Gastroesophageal sphincter (tissue), 4 donors: ENCODE data around the gene CCR8. TPM values are rescaled to one million over a fixed set of nuclear protein-coding genes. Genes with fewer than 3 reads are reported as not detected.

Experiments used
- ATAC-seq: fragments of 150-250 bp; one replicate; pipeline ENCODE4 v1.9.1; 2016; ENCODE audit warnings: mild to moderate bottlenecking, moderate library complexity
- H3K27ac ChIP-seq, 4 donors: fragments of 200-600 bp; sonication (generic) in 3 of 4; 1 replicate in 3 of 4; 2 replicates in 1 of 4; pipeline ENCODE4 v1.5.1; 2016 to 2019
- H3K27me3 ChIP-seq: fragments of 200-600 bp; sonication (generic); one replicate; pipeline ENCODE4 v1.5.1; 2019
- H3K36me3 ChIP-seq, 2 donors: fragments of 200-600 bp; sonication (generic); one replicate each; pipeline ENCODE4 v1.5.1; 2019; ENCODE audit warnings: control low read depth in 1 of 2
- H3K4me1 ChIP-seq, 3 donors: fragments of 200-600 bp; sonication (generic); 1 replicate in 2 of 3; 2 replicates in 1 of 3; pipeline ENCODE4 v1.5.1; 2016 to 2019; ENCODE audit warnings: control low read depth in 2 of 3
- H3K4me3 ChIP-seq, 2 donors: fragments of 200-600 bp; sonication (generic); one replicate each; pipeline ENCODE4 v1.5.1; 2019; ENCODE audit warnings: mild to moderate bottlenecking in 1 of 2, moderate library complexity in 1 of 2
- H3K9me3 ChIP-seq, 3 donors: fragments of 200-600 bp; sonication (generic); one replicate each; pipeline ENCODE4 v1.5.1; 2017 to 2019; ENCODE audit warnings: control low read depth in 2 of 3
- CTCF ChIP-seq, 4 experiments: fragments of 200-600 bp in 2 of 4; fragments of 450-650 bp in 2 of 4; sonication (generic) in 1 of 4; IDR thresholded peaks; one replicate each; pipeline ENCODE4 v1.5.1; 2017 to 2019; ENCODE audit warnings: antibody characterized with exemption in 4 of 4, mild to moderate bottlenecking in 2 of 4, moderate library complexity in 2 of 4
- EP300 ChIP-seq: sonication (generic); formaldehyde crosslinking; IDR thresholded peaks from one replicate; pipeline ENCODE4 v1.6.1; 2017; ENCODE audit warnings: antibody characterized with exemption, mild to moderate bottlenecking
- POLR2A ChIP-seq, 2 donors: fragments of 450-650 bp; IDR thresholded peaks; one replicate each; pipeline ENCODE4 v1.6.1; 2017; ENCODE audit warnings: antibody characterized with exemption in 2 of 2, mild to moderate bottlenecking in 2 of 2, moderate library complexity in 1 of 2
- POLR2AphosphoS5 ChIP-seq: sonication (generic); formaldehyde crosslinking; IDR thresholded peaks from one replicate; pipeline ENCODE4 v1.6.1; 2017; ENCODE audit warnings: antibody characterized with exemption
- WGBS, 2 donors: methylation state at CpG; one replicate each; pipeline ENCODE4 v1.1.5; 2018; ENCODE audit warnings: low coverage in 1 of 2; 5-methylcytosine and 5-hydroxymethylcytosine counted together
- total RNA-seq, 4 donors: library from RNA; depleted of rRNA; stranded (reverse); fragments of >200 nt; gene quantifications; one replicate each; pipeline ENCODE4 v1.1.0, GENCODE V29; 2016

Gene CCR8
- total RNA-seq, 4 donors from 2014 or later: not detected

- 83 to 89% methylated on average over 2 to 5 of the region's 5 CpGs for WGBS, 2 donors
- ATAC-seq: no peak
These were observed 34.2 kb upstream of the CCR8 start for GRCh38 chr3:39295184-39295775.

GRCh38 chr3:39296197-39297077 is 33.1 kb upstream of the CCR8 start:
- WGBS, 2 donors: 80 to 88% methylated on average over 1 to 3 of the region's 4 CpGs
- ATAC-seq: no peak
- Histone ChIP-seq H3K27me3 (no peaks in the 10 kb centered on the region), H3K4me1 (no peaks in the 10 kb centered on the region), H3K36me3 (no peaks in the 10 kb centered on the region), H3K4me3 (no peak overlapping the region), H3K27ac (no peak overlapping the region), H3K9me3 (peaks cover 0 to 30% (median 0%) of the 10 kb centered on the region in 3 donors)
- TF ChIP-seq POLR2A (IDR thresholded peaks at IDR 0.05) (no peak), EP300 (no peak), CTCF (IDR thresholded peaks at IDR 0.05) (no peak), POLR2AphosphoS5 (no peak)

More at GRCh38 chr3:39295184-39295775, 34.2 kb upstream of the CCR8 start:
- Histone ChIP-seq H3K4me3 (no peak overlapping the region), H3K27ac (no peak overlapping the region), H3K4me1 (no peaks in the 10 kb centered on the region), H3K27me3 (no peaks in the 10 kb centered on the region), H3K9me3 (peaks cover 0 to 20% (median 0%) of the 10 kb centered on the region in 3 donors), H3K36me3 (no peaks in the 10 kb centered on the region)
- no peak for TF ChIP-seq EP300
- TF ChIP-seq CTCF (IDR thresholded peaks at IDR 0.05): no peak
- TF ChIP-seq POLR2A (IDR thresholded peaks at IDR 0.05): no peak

GRCh38 chr3:39299279-39299678 is 30.2 kb upstream of the CCR8 start:
- TF ChIP-seq POLR2AphosphoS5 (no peak), POLR2A (IDR thresholded peaks at IDR 0.05) (no peak), CTCF (IDR thresholded peaks at IDR 0.05) (no peak), EP300 (no peak)
- Histone ChIP-seq H3K36me3 (no peaks in the 10 kb centered on the region), H3K27me3 (no peaks in the 10 kb centered on the region), H3K9me3 (peaks cover 0 to 53% (median 0%) of the 10 kb centered on the region in 3 donors), H3K4me1 (no peaks in the 10 kb centered on the region), H3K4me3 (no peak overlapping the region), H3K27ac (no peak overlapping the region)
- ATAC-seq: no peak

- TF ChIP-seq CTCF (IDR thresholded peaks at IDR 0.05) (no peak), POLR2AphosphoS5 (no peak), POLR2A (IDR thresholded peaks at IDR 0.05) (no peak), EP300 (no peak)
- peaks cover 0 to 66% (median 0%) of the 10 kb centered on the region in 3 donors for H3K9me3 ChIP-seq
- H3K27ac ChIP-seq: no peak overlapping the region
- H3K4me3 ChIP-seq: no peak overlapping the region
- no peaks in the 10 kb centered on the region for H3K4me1 ChIP-seq
- H3K36me3 ChIP-seq: no peaks in the 10 kb centered on the region
- WGBS, 2 donors: 68 to 100% methylated on average over 1 to 2 of the region's 2 CpGs
- H3K27me3 ChIP-seq: no peaks in the 10 kb centered on the region
- no peak for ATAC-seq
These were observed 27.3 kb upstream of the CCR8 start for GRCh38 chr3:39302178-39302577.

GRCh38 chr3:39313289-39313688 is 16.2 kb upstream of the CCR8 start:
- H3K27ac ChIP-seq: no peak overlapping the region
- no peak for ATAC-seq

More at GRCh38 chr3:39313289-39313688, 16.2 kb upstream of the CCR8 start:
- no peak for TF ChIP-seq POLR2AphosphoS5
- no peak for TF ChIP-seq EP300
- TF ChIP-seq CTCF (IDR thresholded peaks at IDR 0.05): no peak
- no peak for TF ChIP-seq POLR2A (IDR thresholded peaks at IDR 0.05)
- no peaks in the 10 kb centered on the region for H3K27me3 ChIP-seq
- no peak overlapping the region for H3K4me3 ChIP-seq
- H3K9me3 ChIP-seq: peaks cover 0 to 11% (median 0%) of the 10 kb centered on the region in 3 donors
- no peaks in the 10 kb centered on the region for H3K36me3 ChIP-seq
- H3K4me1 ChIP-seq: no peaks in the 10 kb centered on the region
